C4-2B (cell line): Measurements from ENCODE around the gene RPS6KB2.

ENCODE experiments used
- ZFX ChIP-seq: fragments of 450-650 bp; IDR thresholded peaks from 2 replicates; pipeline ENCODE4 v1.6.1; 2017
- TF ChIP-seq, protein P1 (sequence below): fragments of 450-650 bp; conservative IDR thresholded peaks from 2 replicates; pipeline ENCODE4 v1.5.1; 2017; ENCODE audit warnings: mild to moderate bottlenecking

DNA sequence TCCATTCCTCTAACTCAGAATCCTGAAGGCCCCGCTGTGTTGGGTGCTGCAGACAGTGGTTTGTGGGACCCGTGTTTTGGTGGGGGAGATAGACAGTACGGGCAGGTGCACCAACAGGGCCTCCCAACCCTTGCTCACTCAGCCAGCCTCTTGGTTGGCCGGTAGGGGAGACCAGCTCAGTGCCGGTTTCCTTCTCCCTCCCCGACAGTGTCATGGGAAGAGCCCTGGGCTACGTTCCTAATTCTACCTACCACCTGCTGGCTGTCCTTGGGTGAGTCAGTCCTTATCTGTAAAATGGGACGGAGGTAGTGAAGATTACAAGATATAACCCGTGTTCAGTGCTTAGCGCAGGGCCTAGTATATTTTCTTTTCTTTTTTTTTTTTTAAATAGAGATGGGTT is 34.9 kb downstream of the RPS6KB2 start:
- TF ChIP-seq, protein P1, sequence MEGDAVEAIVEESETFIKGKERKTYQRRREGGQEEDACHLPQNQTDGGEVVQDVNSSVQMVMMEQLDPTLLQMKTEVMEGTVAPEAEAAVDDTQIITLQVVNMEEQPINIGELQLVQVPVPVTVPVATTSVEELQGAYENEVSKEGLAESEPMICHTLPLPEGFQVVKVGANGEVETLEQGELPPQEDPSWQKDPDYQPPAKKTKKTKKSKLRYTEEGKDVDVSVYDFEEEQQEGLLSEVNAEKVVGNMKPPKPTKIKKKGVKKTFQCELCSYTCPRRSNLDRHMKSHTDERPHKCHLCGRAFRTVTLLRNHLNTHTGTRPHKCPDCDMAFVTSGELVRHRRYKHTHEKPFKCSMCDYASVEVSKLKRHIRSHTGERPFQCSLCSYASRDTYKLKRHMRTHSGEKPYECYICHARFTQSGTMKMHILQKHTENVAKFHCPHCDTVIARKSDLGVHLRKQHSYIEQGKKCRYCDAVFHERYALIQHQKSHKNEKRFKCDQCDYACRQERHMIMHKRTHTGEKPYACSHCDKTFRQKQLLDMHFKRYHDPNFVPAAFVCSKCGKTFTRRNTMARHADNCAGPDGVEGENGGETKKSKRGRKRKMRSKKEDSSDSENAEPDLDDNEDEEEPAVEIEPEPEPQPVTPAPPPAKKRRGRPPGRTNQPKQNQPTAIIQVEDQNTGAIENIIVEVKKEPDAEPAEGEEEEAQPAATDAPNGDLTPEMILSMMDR: no peak
- TF ChIP-seq ZFX: no peak
